Vagina (tissue), 2 donors: ENCODE results near the gene GHR.

Experiments
- CTCF ChIP-seq, 3 experiments: fragments of 450-650 bp in 2 of 3; fragments of 200-600 bp in 1 of 3; sonication (generic) in 1 of 3; IDR thresholded peaks; one replicate each; pipeline ENCODE4 v1.5.1; 2017 to 2019; ENCODE audit warnings: antibody characterized with exemption in 3 of 3, mild to moderate bottlenecking in 2 of 3, moderate library complexity in 2 of 3
- POLR2AphosphoS5 ChIP-seq, 2 donors: sonication (generic); formaldehyde crosslinking; IDR thresholded peaks; one replicate each; pipeline ENCODE4 v1.9.0; 2017; ENCODE audit warnings: antibody characterized with exemption in 2 of 2, mild to moderate bottlenecking in 2 of 2, low read depth in 1 of 2; ENCODE audit not compliant: insufficient read depth in 1 of 2

DNA sequence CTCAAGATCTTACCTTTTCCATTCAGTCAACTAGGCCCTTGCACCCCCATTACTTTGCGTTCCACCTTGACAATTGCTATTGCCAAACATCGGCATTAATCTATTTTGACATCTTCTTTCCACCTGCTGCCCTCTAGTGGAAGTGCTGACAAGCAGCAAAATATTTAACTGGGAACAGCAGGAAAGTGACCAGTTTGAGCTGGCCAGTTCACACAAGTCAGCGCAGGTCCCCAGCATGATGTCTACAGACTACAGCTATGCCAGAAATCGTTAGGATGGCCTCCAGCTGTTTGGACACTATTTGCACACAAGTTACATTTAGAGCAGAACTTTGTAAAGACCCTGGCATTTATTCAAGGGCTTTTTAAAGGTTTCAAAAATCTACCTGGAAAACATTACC lies 160.1 kb downstream of the GHR start:
- TF ChIP-seq CTCF (IDR thresholded peaks at IDR 0.05) (peak; percentile 57 to 66 (median 65)), POLR2AphosphoS5 (IDR thresholded peaks at IDR 0.05; ENCODE audit: insufficient read depth in 1 of 2, low read depth in 1 of 2) (no peak)
